Ammon's horn (tissue), 1 donor: ENCODE data around the gene WDR27.
A peak's percentile ranks its signal among the peaks of the same experiment; 100 is the strongest.
"Not testable (repeated sequence)": the region's sequence is repeated elsewhere in the genome, so short reads cannot be mapped to it uniquely, and the experiment has no call there.

Experiments used
- DNase-seq: peaks from one replicate; pipeline ENCODE4 v3.0.0-alpha.2; 2016; ENCODE audit warnings: low spot score

WDR27 gene

DNA sequence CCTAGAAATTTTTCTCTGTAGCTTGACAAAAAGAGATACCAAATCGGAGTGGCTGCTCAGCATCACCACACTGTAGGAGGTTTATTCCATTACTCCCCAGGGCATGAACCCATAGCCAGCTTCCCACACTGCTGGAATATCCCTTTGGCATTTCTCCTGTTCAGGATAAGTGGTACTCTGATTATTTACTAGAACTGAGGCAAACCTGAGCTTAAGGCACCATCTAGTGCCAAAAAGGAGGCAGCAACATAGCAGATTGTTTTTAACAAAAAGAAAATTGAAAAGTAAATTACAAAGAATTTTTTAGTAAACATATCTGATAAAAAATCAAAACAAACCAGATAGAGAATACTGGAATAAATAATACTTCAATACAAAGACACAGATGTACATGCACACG, 181.7 kb downstream of the WDR27 start:
- DNase-seq, result no peak

DNA sequence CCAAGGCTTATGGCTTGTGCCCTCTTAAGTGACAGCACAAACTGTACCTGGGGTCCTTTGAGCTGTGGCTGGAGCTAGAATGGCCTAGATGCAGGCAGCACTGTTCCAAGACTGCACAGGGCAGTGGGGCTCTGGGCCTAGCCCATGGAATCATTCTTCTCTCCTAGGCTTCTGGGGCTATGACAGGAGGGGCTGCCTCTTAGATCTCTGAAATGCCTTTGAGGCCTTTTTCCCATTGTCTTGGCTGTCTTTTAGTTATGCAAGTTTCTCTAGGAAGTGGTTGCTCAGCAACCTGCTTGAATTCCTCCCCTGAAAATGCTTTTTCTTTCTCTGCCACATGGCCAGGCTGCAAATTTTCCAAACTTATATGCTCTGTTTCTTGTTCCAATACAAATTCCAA, 183.4 kb downstream of the WDR27 start:
- no peak for DNase-seq

DNA sequence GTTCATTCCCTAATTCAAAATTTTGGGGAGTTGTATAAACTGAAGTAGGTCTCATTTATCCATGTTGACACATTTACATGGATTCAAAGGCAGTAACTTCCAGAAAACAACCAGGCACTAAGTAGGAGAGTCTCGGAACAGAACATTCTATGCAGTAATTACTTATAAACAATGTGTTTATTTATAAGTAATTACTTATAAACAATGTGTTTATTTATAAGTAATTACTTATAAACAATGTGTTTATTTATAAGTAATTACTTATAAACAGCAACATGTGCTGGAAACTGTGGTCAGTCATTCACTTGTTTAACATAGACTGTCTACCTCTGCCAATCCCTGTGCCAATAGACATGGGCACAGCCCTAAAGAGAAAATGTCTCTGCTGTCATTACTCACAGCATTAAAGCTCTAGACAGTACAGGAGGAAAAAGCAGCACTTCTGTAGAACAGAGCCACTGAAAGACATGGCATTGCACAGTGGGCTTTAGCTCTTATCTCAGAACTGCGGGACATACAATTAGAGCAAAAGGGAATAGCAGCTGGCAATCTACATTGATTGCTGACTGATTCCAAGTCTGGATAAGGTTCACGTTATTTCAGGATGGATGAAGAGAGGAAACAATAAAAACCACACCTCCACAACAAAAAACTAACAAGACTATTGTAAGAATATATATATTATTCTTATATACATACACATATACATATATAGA, 188.2 kb downstream of the WDR27 start:
- DNase-seq, result no peak

- DNase-seq, result not testable (repeated sequence)
Measured at GRCh38 chr6:169511785-169512184, 190.0 kb downstream of the WDR27 start.

DNA sequence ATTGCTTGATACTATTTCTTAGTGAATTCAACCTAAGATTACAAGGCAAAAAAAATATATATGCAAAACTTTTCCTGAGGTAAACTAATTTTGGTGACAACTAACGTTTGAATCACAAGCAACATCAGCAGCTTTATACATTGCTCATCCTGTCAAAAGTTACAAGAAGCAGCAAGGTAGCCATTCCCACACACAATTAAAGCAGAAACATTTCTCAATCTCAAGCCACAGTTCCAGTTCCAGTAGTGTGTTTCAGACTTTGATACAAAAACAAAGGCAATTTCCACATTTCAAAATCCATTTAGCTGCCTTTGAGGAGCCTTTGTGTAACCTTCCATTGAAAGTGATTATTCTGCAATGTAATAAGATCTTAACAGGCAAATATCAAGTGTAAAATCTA, 191.0 kb downstream of the WDR27 start:
- DNase-seq, result no peak

GRCh38 chr6:169508452-169508851, 193.4 kb downstream of the WDR27 start:
- DNase-seq, result no peak

GRCh38 chr6:169503422-169504152, 198.2 kb downstream of the WDR27 start:
- DNase-seq, result no peak

DNA sequence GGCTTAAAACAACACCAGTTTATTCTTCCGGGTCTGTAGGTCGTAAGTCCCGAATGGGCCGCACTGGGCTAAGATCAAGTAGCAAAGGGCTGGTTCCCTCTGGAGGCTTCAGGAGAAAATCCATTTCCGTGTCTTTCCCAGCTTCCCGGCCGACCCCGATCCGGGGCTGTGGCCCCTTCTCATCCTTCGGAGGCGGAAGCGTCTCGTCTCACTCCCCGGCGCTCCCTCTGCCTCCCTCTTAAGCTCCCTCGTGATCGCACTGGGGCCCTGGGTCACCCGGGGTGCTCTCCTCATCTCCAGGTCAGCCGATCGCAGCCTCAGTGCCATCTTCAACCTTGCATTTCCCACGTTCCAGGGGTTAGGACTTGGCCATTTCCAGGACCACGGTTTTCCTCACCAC, 199.4 kb downstream of the WDR27 start:
- DNase-seq, result no peak

- DNase-seq, result no peak
Measured at GRCh38 chr6:169501777-169502313, 200.0 kb downstream of the WDR27 start.

DNA sequence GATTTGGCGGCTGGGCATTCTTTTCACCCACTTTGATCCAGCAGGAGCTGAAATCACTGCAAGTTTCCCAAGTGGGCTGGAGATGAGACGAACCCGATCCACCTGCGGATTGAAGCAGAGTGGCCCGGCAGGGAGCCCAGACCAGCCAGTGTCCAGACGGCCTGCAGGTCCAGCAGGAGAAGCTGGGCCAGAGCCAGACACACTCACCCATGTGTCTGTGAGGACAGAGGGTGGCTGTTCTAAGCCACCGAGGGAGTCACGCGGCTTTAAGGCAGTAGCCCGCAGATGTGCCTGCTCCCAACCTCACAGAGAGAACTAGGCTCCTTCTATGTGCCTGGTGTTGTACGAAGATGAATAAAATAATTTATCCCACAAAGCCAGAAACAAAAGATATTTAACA, 200.7 kb downstream of the WDR27 start:
- peak; percentile 63 for DNase-seq

GRCh38 chr6:169500688-169501087, 201.1 kb downstream of the WDR27 start:
- DNase-seq, result no peak

DNA sequence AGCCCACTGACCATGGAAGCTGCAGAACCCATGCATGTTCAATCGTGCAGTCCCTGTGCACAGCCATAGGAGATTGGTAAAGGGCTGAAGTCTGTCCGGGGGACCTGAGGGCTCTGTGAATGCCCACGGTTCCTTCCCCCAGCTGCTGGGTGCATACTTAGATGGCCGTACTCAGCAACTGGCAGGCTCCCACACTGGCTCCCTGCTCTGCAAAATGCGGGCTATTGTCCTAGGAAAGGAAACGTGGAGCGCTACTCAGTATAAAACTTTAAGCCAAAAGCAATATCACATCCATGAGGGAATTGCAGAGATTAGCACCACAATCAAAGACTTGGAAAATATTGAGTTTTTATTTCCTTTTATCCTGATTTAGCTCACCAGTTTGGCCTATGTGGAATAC, 202.0 kb downstream of the WDR27 start:
- DNase-seq, result peak; percentile 20

DNA sequence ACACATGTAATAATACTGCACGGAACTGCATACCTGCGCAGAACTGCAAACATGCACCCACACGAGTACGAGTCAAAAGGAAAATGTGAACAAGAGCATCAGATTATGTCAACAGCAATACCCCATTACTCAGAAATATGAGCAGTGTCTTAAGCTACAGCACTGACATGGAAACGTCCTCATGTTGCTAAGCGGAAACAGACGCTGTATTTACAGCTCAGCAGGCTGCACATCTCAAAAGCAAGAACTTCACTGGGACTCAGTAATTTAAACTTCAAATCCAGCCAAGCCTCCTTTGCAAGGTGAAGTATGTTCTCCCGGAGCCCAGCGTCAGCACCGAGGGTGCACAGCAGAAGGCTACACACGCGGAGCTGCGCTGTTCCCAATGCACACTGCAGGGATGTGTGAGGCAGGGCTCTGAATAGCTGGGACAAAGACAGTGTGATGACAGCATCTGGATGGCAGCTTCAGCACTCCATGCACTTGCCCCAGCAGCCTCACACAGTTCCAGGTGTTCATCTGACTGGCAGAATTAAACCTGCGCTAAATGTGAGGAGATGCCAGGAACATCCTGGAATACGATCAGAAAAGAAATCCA, 202.8 kb downstream of the WDR27 start:
- DNase-seq, result peak; percentile 33

DNA sequence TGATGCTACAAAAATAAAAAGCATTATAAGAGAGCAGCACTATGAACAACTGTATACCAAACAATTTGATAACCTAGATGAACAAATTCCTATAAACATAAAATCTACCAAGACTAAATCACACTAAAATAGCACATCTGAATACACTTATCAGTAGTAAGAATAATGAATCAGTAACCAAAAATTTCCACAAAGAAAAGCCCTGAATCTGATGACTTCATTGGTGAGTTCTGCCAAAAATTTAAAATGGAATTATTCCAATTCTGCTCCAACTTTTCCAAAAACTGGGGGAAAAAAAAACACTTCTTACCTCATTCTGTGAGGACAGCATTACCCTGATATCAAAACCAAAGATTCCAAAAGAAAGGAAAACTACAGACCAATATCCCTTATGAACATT, 206.2 kb downstream of the WDR27 start:
- no peak for DNase-seq

- DNase-seq, result no peak
Measured at GRCh38 chr6:169494038-169494437, 207.8 kb downstream of the WDR27 start.

- DNase-seq, result no peak
Measured at GRCh38 chr6:169491482-169491881, 210.3 kb downstream of the WDR27 start.

DNA sequence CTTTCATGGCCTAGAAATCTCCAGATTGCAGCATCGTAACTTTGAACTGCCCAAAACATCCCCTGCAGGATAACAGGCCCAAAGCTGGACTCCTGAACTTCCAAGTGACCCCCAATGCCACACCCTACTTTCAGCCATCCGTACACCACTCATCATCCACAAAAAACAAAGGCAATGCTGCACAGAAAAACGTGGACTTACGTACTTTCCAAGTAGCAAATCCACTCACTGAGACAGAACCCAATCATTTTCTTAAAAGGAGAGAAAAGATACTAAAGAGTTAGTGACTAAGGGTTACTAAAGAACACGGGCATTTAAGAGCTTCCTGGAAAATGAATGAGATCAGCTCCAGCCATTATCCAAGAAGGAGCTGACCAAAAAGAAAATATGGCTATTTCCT, 211.0 kb downstream of the WDR27 start:
- DNase-seq, result no peak

DNA sequence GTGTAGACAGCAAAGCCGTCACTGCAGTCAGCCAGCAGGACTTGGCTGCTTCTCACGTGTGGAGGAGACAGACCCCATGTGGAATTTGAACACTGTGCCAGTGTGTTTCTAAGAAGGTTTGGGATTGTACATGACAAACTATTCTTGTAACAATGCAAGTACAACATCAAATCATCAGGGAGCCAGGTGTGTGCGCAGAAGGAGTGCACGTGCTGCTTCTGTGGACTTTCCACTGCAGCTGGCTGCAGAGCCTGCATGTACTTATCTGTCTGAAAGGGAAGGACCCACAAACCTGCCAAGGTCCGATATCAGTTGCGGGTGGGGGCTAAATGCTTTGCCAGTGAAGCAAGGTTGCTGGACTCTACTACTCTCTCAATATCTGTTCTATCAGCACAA, 211.6 kb downstream of the WDR27 start:
- DNase-seq, result no peak

GRCh38 chr6:169489563-169490245, 212.1 kb downstream of the WDR27 start:
- no peak for DNase-seq

DNA sequence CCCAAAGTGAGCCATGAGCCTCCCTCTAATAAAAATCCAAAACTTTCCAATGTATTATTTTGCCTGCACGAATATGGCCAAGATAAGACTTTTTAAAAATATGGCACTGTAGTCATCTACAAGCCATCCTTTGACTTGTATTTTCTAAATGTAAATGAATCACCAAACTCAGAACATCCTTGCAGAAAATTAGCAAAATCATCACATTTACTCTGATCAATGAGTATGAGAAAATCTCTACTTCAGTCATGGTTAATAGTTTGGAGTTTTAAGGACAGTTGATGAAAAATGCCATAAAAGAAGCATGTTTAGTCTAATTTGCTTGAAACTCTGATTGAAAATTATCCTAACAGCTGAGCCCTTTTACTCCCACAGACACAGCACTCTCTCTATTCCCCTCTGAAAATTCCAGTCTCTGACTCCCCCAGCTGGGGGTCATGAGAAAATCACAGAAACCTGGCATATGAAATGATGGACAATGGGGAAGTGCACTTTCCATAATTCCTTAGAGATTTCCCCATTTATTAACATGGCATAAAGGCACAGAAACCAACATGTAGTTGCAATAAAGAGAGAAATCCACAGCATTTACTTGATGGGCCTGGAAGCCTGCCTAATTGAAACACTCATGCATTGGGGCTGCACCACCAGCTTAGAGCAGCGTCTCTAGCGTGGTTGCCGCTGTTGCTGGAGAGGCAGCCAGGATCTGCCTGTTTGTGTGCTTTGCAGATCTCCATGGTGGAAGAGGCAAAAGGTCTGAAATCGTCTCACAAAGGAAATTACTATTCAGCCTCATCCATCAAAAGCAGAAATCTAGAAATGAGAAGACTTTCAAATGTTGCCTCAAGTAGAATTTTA, 214.0 kb downstream of the WDR27 start:
- peak; percentile 45 for DNase-seq

GRCh38 chr6:169479783-169480495, 221.9 kb downstream of the WDR27 start:
- no peak for DNase-seq
